ENCODE results near the gene MRPL55.

GRCh38 chr1:228060458-228061190, 48.5 kb downstream of the MRPL55 start:
- TF ChIP-seq POLR2A (IDR thresholded peaks at IDR 0.05) (no peak), CTCF (IDR thresholded peaks at IDR 0.05) (no peak)

Data from Peyer's patch (tissue), 4 donors.